Measurements from ENCODE around the gene SEPTIN12.

The SEPTIN12 gene

DNA sequence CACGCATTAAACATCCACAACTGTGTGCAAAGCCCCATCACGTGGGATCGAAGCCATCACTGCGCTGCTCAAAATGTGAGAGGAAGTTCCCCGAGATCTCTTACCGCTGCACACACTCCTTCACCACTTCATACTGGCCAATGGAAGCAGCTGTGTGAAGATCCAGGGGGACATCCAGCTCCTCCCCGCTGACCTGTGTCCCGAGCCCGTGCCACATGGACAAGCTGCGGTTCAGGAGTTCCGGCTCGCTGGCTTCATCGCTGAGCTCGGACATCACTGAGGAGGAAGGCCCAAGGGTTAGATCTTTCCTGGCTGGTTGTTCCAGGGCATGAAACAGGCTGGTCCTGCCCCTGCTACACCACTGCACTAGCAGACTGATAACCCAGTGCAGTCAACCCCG lies 58.3 kb downstream of the SEPTIN12 start:
- H3K4me3 ChIP-seq (ENCODE audit: low read depth, low read length): no peak overlapping the region
- TF ChIP-seq, protein P1, sequence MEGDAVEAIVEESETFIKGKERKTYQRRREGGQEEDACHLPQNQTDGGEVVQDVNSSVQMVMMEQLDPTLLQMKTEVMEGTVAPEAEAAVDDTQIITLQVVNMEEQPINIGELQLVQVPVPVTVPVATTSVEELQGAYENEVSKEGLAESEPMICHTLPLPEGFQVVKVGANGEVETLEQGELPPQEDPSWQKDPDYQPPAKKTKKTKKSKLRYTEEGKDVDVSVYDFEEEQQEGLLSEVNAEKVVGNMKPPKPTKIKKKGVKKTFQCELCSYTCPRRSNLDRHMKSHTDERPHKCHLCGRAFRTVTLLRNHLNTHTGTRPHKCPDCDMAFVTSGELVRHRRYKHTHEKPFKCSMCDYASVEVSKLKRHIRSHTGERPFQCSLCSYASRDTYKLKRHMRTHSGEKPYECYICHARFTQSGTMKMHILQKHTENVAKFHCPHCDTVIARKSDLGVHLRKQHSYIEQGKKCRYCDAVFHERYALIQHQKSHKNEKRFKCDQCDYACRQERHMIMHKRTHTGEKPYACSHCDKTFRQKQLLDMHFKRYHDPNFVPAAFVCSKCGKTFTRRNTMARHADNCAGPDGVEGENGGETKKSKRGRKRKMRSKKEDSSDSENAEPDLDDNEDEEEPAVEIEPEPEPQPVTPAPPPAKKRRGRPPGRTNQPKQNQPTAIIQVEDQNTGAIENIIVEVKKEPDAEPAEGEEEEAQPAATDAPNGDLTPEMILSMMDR (conservative IDR thresholded peaks at IDR 0.05; ENCODE audit: low read depth, low read length): no peak
- DNase-seq (ENCODE audit: low read depth): no peak

DNA sequence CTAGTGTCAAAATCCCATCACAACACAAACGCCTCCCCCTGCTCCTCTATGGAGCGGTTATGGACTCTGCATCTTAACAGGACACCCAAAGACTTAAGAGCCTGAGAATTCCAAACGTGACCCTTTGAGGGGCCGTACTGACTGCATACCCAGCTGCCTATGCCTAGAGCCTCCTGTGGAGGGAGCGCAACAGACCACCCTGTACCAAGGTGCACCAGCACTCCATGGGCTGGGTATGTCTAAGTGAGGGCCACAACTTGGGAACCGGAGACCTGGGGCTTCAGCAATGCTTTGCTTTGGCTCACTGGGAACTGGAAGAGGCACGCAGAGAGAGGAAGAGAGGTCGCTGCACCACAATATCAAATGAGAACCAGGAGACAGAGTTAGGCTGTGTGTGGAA lies 59.5 kb downstream of the SEPTIN12 start:
- no peak for DNase-seq (ENCODE audit: low read depth)
- no peak overlapping the region for H3K4me3 ChIP-seq (ENCODE audit: low read depth, low read length)
- TF ChIP-seq, protein P1 (conservative IDR thresholded peaks at IDR 0.05; ENCODE audit: low read depth, low read length): no peak

Measured in choroid plexus epithelial cell (primary cell).